DOHH2 (cell line): ENCODE results near the gene TWSG1.

Experiments used
- CTCF ChIP-seq: fragments of 200-600 bp; sonication (generic); IDR thresholded peaks from one replicate; pipeline ENCODE4 v1.5.1; 2014; ENCODE audit warnings: antibody characterized with exemption, mild to moderate bottlenecking, low read depth, low read length; ENCODE audit not compliant: poor library complexity, severe bottlenecking
- EZH2phosphoT487 ChIP-seq: fragments of 200-600 bp; sonication (generic); IDR thresholded peaks from 2 replicates; pipeline ENCODE4 v1.6.1; 2017; ENCODE audit warnings: borderline replicate concordance, mild to moderate bottlenecking, antibody characterized with exemption, low read length, moderate library complexity, mixed read lengths

GRCh38 chr18:9348079-9348671, 13.6 kb downstream of the TWSG1 start:
- TF ChIP-seq CTCF, result no peak
- TF ChIP-seq EZH2phosphoT487, result no peak
